ENCODE data around the gene FGGY.
"Not testable (repeated sequence)": the region's sequence is repeated elsewhere in the genome, so short reads cannot be mapped to it uniquely, and the experiment has no call there.

FGGY gene

DNA sequence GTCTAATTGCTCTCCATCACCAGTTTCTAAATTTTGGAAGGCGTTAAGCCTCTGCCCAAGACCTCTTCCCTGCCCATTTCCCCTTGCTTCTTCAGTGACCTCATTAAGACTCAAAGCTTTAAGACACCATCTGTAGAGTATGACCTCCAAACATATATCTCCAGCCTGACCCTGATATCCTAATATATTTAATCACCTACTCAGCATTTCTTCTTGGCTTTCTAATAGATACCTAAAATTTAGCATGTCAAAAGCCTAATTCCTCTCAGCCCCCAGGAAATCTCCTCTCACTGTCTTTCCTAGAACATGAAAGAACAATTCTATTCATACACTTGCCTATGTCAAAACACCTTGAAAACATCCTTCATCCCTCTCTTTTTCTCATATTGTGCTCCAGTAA lies 282.3 kb downstream of the FGGY start:
- DNase-seq (ENCODE audit: low spot score): no peak

DNA sequence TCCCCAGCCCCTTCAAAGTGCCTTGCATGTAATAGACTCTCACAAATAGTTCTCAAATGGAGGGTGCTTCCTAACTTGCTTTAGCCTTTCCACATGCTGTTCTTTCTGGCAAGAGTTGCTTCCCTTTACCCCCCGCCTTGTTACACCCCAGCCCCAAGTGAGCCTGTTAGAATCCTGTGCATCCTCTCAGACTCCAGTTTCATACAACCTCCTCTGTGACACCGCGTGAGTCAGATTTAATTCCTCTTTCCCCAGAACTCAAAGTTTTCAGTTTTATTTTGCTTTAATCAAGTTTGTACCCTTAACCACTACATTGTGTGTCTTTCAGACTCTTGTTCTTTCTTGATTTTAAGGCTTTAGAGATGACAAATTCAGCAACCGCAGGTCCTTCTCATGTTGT lies 283.4 kb downstream of the FGGY start:
- DNase-seq (ENCODE audit: low spot score): no peak

DNA sequence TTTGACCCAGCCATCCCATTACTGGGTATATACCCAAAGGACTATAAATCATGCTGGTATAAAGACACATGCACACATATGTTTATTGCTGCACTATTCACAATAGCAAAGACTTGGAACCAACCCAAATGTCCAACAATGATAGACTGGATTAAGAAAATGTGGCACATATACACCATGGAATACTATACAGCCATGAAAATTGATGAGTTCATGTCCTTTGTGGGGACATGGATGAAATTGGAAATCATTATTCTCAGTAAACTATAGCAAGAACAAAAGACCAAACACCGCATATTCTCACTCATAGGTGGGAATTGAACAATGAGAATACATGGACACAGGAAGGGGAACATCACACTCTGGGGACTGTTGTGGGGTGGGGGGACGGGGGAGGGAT lies 295.5 kb downstream of the FGGY start:
- DNase-seq (ENCODE audit: low spot score): not testable (repeated sequence)

DNA sequence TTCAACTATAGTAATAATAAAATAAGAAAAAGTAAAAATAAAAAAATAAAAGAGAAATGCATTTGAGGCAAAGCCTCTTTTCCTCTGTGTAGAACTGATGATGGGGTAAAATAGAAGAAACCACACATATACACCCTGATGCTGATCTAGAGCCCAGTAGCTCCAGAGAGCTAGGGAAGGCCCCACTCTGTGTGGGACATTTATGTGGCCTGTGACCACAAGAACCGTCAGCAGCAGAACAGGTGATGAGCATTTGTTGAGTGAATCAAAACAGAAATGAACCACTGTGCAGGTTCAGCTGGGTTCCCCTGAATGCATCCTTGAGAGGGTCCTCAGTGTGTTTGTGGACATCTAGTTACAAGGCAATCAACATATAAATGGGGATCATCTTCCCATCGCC lies 296.0 kb downstream of the FGGY start:
- DNase-seq (ENCODE audit: low spot score): no peak

DNA sequence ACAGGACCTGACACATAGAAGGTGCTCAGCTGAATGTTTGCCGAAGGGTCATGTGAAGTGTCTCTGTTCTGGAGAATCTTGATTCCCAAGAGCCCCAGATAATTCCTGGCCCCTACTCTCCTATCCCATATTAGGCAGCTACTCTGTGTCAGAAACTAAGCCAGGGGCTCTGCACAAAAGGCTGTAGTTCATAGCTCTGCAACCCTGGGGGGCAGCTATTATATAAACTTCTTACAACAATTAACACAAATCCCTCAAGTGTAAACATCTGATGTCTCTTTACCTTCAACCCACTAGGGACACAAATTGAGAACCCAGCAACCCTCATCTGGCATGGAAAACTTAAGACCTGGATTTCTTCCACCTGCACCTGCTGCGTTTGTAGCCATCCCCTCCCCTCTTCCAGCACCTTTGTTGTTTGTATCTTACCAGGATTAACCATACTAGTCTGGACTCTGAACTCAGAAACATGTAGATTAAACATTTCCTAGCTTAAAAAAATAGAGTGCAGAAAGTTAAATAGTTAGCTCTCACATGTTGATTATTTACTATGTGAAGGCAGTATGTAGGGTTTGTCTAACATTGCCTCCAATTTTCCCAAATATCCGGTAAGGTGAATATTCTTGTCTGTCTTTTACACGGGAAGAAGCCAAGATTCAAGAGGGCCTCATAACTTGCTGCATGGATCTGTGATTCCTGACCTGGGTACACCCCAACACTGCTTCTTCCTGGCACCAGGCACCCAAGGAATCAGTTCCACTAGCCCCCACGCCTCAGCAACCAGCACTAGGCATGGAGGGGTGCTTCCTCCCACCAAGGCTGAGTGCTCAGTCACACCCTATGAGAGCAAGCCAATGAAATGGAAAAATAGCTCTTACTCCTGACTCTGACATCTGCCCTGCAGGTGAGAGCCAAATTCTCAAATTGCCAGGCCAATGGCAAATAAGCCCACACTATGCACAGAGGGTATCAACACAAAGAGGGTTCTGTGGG lies 297.2 kb downstream of the FGGY start:
- no peak for DNase-seq (ENCODE audit: low spot score)

DNA sequence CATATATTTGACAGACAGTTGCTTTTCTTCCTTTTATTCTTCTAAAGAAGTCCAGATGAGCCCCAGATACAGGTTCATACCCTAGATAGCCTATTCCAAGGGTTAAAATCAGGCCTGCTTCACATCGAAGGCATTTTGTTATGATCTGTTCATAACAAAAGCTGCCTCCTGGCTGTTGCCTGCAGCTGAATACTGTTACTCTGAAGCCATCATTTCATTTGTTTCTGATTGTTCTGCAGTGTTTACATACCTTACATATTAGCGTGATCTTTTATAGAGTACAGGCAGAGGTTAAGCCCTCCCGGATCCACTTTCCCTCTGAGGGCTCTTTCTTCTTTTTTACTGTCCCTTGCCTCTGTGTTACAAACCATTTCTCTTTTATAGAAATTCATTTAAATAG lies 298.9 kb downstream of the FGGY start:
- DNase-seq (ENCODE audit: low spot score): no peak

DNA sequence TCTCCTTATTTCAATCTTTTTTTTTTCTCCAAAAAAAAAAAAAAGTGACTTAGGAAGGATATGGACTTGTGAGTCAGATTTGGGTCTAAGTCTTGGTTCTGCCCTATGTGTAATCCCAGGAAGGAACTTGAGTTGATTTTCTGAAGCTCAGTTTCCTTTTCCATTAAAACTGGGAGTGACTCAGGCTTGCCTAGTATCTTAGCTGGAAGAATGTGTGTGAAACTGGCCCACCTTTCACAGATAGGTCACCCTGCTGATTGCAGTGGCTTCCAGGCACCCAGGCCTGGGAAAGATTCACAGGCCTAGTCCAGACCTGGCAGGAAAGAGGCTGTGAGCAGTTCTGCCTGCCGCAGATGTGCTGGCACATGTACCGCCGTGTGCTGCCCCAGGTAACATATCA lies 299.5 kb downstream of the FGGY start:
- DNase-seq (ENCODE audit: low spot score): no peak

DNA sequence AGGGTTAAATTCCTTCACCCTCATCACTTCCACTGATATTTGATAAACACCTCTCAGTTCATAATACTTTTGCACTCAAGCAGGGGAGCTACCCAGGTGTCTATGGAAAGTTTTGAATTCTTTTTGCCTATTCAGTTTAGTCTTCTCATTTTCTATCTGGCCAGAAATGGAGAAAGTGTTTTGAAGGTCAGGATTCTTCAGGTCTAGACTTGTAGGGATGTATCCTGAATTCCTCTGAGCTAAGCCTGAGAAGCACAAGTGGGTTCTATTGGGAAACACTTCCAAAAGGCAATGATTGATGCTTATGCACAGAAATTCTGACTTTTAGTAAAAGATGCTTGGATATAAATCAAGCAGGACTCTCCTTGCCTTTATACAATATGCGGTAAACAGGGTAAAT lies 300.1 kb downstream of the FGGY start:
- no peak for DNase-seq (ENCODE audit: low spot score)

DNA sequence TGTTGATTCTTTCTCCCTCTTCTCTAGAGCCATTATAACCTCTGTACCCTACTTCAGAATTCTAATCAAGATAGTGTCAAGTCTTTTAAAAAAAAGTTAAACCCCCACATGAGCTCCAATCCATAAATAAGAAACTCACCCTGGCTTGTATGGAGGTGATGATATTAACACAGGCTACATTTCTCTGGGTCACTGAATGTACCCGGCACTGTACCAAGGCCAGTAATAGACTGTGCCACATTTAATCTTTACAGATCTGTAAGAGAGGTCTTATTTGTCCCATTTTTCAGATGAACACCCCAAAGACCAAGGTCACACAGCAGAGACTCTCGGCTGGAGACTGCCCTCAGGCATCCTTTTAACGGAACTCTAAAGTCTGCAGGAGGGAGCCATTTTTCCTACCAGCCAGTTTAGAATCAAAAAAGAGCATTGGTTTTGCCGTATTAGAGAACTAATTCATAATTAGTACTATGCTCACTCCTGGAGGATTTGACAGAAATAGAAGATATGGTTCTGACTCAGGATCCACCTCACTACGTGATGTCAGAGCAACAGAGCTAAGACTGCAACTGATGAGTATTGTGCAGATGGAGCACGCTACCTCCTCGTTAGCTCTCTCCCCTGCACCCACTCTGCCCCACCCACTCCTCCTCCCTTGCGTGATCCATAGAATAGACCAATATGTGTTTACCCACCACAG lies 300.7 kb downstream of the FGGY start:
- no peak for DNase-seq (ENCODE audit: low spot score)

DNA sequence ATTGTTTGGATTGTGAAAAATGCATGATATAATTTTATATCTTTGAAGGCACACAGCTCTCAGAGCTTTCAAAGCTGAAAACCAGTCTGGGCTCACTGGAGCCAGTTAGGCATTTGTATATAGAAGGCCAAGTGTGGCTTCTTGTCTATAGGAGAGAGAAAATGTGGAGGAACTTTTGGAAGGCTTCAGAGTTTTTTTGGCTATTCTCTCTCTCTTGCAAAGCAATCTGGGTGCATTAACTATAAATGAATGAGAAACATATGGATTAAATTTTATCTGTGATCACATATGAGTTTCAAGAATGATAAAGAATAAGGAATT lies 301.2 kb downstream of the FGGY start:
- no peak for DNase-seq (ENCODE audit: low spot score)

DNA sequence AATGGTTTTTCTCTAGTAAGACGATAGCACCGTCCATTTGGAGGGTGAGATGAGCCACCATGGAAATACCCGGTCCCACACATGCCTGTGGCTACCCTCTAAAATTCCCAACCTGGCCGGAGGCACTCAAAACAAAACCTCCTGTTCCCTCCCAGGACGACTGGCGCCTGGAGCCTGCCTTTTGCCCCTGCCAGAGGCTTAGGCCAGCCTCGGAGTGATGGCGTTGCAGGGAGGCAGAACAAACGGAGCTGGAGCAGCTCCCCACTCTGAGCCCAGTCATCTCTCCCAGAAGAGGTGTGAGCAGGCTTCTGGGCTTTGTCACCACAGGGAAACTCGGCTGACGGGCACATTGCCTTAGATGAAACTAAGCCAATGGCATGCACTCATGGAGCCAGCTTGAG lies 304.1 kb downstream of the FGGY start:
- no peak for DNase-seq (ENCODE audit: low spot score)

DNA sequence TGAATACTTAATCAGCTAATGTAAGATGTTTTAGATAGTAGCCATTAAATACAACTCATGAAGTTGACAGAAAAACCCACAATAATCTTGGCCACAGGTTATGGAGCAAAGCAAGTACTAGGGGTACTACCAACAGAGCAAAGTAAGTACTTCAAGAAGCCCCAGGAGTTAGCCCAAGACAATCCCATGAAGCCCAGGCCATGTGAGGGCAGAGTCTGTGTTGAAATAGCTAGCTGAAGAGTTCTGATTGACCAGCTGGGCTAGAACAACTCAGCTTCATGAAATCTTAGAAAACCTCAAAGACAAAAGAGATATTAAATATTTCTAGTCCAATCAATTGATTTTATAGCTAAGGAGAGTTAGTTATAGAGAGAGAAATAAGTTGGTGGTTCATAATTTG lies 304.9 kb downstream of the FGGY start:
- no peak for DNase-seq (ENCODE audit: low spot score)

DNA sequence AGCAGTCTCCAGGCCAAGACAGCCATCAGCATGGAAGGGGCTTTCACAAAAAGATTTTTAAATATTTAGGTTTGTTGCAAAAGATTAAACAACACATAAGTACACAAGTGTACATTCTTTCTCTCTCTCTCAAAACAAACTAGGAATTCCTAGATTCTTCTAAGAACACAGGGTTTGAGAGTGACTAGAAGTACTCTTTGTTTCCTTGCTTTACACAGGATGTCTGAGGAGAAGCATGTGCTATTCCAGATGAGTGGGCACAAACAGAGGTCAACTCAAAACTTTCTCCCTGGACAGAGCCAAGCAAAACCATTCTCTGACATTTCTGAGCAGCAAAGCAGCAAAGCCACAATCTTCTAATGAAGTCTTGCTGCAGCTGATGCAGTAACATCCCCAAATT lies 307.3 kb downstream of the FGGY start:
- no peak for DNase-seq (ENCODE audit: low spot score)

DNA sequence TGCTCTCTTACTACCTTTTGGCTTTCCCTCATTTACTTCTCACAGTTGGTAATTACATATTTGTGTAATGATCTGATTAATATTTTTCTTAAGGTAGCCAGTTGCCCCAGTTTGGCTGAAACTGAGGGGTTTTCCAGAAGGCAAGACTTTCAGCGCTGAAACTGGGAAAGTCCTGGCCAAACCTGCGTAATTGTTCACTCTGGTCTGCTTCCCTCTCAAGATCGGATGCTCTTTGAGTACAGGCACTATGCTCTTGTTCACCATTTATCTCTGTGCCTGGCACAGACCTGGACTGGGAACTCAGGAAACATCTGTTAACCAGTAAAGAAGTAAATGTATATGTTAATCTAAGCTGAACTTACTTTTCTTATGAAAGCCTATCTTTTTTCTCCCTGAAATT lies 308.3 kb downstream of the FGGY start:
- no peak for DNase-seq (ENCODE audit: low spot score)

DNA sequence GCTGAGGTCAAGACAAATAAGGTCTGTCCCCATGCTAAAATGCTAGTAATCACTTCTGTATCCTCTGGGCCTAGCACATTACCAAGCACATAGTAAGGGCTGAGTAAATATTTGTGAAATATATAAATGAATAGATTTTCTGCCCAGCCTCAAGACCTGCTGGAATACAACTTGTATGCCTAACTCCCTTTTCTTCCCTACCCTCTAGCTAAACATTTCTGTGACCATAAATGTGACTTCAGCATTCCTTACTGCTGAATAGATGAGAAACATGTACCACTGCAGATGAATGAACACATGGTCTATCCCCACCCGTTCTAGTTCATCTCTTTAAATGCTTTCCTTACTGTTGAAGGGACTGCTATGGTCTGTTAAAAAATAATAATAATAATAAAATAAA lies 308.9 kb downstream of the FGGY start:
- no peak for DNase-seq (ENCODE audit: low spot score)

DNA sequence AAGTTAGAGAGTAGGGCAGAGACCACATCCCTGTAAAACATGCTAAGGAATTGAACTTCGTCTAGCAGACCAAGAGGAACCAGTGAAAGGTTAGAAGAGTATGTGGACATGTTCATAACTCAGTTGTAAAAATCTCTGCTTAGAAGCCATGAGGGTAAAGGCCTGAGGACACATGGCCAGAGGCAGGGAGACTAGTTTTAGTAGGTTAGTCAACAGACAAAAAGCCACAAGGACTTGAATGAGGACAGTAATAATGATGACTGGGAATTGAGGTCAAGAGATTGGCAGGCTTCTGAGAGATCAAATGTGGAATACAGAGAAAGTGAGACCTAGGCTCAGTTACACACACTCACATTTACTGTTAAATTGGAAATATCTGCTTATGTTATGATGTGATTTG lies 312.4 kb downstream of the FGGY start:
- DNase-seq (ENCODE audit: low spot score): no peak

DNA sequence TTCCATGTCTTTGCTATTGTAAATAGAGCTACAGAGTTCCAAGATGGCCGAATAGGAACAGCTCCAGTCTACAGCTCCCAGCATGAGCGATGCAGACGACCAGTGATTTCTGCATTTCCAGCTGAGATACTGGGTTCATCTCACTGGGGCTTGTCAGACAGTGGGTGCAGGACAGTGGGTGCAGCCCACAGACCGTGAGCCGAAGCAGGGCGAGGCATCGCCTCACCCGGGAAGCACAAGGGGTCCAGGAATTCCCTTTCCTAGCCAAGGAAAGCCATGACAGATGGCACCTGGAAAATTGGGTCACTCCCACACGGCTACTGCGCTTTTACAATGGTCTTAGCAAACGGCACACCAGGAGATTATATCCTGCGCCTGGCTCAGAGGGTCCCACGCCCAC lies 313.6 kb downstream of the FGGY start:
- DNase-seq (ENCODE audit: low spot score): not testable (repeated sequence)

DNA sequence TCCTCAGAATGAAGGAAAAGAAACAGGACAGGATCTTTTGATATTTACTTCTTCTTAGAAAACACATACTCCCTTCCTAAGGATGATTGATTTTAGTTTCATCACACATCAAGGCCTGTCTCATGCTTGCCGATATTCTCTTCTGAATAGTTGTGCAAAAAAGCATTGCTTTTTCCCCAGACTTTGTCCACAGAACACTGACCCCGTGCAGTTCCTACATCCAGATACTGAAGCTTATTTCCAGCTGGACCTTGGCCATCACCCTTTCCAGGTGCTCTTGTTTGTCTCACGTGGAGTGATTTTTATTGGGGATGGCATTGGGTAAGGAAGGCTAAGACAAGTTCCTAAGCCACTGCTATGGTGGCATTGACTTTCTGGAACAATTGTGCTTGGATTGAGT lies 320.5 kb downstream of the FGGY start:
- no peak for DNase-seq (ENCODE audit: low spot score)

DNA sequence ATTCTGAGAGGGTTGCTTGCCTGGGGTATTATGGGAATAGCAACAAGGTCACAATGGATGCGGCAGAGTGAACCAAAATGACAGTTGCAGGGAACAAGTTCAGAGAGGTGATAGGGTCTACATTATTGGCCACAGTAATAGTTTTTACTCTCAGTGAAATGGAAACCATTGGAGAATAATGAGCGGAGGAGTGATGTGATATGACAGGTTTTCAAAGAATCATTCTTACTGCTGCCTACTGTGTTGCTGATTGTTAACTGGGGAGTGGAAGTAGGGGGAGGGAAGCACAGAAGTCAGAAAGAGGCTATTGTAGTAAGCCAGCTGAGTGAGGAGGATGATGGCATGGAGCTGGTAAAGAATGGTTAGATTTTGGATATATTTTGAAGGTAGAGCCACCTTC lies 322.7 kb downstream of the FGGY start:
- DNase-seq (ENCODE audit: low spot score): no peak

DNA sequence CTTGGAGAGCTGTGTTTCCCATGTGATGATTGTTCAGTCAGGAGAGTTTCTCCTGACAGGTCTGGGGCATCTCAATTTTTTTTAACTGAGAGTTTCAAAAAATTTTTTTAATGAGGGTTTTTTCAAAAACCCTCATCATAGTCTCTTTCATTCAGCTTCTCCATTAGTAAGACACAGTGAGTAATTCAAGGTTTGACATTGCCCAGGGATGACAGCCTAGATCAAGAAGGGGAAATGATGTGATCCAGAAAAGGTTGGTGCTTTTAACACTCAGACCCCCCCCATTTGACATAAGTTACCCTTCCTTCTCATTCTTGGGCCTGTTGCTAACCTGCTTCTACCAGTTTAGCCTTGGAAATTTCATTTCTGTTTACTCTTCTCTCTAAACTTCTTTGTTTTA lies 328.5 kb downstream of the FGGY start:
- no peak for DNase-seq (ENCODE audit: low spot score)

DNA sequence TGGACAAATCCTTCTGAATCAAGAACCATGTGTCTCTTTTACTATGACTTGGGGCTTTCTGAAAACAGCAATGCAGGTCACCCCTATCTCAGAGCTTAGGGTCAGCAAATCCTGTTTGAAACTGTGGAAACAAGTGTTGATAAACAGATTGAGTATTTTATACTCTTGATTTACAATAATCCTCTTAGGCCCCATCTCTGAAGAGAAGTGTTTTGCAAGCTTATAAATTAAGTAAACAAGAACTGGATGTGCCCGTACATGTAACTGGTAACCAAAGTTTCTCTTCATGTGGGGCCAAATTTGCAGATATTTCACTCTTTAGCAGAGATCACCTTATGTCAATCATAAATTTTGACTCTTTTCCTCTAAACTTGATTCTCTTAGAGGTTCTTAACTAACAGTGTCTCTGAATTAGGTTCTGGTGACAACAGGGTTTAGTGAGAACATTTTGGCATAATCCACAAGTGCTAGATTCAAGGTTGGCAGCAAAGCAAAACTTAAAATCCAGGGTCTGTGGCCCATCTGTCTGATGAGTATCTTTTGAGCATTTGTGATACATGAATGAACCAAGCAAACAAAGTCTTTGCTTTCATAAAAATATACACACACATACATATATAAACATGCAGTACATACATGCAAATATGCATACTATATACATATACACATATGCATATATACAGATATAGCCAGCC lies 334.8 kb downstream of the FGGY start:
- no peak for DNase-seq (ENCODE audit: low spot score)

DNA sequence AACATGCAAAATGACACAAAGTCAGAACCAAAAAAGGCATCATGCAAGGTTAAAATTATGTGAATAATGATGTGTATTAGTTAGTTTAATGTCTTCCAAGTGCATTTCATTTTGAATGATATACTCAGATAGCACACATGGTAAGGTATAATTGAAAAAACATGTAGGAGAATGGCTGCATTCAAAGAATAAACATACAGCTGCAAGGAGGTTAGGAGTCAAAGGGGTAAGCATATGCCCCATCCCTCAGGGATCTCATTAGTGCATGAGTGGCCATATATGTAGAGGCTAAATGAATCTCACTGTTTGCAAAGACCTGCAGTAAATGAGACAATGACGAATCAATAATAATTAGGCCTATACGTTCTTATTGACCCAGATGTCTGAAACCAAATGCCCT lies 338.2 kb downstream of the FGGY start:
- no peak for DNase-seq (ENCODE audit: low spot score)

DNA sequence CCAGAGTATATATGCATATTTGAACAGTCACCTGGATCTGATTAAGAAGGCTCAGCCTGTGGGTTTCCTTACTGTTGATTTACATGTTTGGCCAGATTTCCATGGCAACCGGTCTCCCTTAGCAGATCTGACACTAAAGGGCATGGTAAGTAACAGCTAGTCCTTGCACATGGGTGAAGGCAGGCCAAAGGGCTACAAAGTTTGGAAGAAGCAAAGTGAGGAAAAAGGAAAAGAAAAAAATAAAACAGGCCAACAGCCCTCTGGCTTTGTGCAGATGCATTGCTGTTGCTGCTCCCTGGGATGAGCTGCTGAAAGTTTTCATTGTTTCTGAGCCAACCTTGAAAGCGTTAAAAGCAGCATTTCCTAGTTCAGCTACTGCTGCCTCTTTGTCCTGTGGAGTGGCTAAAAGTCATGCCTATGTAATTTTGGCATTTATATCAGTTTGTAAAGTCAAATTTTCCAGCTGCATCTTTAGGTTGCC lies 341.4 kb downstream of the FGGY start:
- DNase-seq (ENCODE audit: low spot score): no peak

Data from hematopoietic multipotent progenitor cell treated with erythropoietin and hydrocortisone succinate and interleukin-3 and kit ligand, for 15 days (in vitro differentiated cells).